Midbrain (tissue), 1 donor: ENCODE measurements around the gene SEH1L.
"Not testable (repeated sequence)": the region's sequence is repeated elsewhere in the genome, so short reads cannot be mapped to it uniquely, and the experiment has no call there.

Experiments
- DNase-seq: peaks from one replicate; lab custom pipeline; 2025; lab: John Stamatoyannopoulos, UW

Gene SEH1L

DNA sequence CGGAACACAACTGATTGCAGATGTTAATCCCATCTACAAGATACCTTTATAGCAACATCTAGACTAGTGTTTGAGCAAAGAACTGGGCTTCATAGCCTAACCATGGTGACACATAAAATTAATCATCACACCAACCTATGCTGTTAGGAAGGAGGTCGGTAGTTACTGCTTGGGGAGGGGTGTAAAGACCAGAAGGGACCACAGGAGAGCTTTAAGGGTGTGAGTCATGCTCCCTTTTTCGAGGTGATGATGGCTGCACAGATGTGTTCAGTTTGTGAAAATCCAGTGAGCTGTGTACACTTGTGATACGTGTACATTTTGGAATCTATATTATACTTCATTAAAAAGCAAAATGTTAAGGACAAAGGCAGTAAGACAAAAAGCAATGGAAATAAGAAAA is 4.6 kb upstream of the SEH1L start:
- no peak for DNase-seq

- DNase-seq: peak; percentile 28
Measured at GRCh38 chr18:12944709-12945108, 3.1 kb upstream of the SEH1L start.

DNA sequence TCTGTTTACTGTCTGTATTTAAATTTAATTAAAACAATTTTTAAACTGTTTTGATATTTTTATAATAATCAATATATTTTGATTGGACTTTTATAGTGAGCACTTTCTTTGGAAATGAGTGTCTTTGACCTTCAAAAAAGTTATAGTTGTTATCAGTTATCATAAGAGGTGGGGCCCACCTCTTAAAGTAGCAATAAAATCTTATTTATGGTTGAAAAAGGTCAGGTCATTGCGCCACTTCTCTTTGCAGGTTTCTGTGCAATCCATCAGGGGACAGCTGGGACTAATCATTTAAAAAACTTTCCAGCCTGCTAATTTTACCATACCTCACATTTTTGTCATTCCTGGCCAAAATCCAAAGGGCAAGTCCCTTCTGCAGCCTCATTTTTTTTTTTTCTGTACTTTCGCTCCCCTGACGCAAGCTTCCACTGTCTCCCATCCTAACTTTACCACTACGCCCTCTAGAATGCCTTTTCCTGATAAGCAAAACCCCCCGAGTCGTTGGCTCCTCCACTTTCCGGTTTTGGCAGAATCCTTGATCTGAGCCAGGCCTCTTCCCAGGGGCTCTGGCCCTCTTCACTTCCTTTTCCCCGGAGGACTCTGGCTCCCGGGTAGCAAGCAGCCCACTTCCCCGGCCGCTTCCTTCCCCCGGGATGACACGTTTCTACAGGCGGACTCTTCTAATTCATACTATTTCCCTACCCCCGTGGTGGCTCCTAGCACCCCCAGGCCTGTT is 1.1 kb upstream of the SEH1L start:
- peak; percentile 41 for DNase-seq

- DNase-seq: peak; percentile 89
Measured at GRCh38 chr18:12948050-12948804, 416 bp downstream of the SEH1L start.

GRCh38 chr18:12958478-12958877 is 10.7 kb downstream of the SEH1L start:
- DNase-seq: no peak

DNA sequence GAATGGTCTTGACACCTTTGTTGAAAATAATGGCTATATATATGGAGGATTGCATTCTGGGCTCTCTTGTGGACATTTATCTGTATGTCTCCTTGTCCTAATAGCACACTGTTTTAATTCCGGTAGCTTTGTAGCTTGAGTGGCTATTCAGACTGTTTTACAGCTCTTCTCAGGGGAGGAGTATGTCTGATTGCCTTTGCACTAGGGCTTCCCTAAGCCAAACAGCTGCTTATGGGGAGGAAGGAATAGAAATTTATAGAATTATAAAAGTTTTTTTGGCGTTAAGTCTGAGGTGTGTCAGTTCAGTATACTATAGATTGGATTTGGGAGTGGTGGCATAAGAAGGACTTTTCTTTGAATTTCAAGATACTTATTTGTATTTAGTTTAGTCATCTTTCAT is 12.6 kb downstream of the SEH1L start:
- DNase-seq: no peak

DNA sequence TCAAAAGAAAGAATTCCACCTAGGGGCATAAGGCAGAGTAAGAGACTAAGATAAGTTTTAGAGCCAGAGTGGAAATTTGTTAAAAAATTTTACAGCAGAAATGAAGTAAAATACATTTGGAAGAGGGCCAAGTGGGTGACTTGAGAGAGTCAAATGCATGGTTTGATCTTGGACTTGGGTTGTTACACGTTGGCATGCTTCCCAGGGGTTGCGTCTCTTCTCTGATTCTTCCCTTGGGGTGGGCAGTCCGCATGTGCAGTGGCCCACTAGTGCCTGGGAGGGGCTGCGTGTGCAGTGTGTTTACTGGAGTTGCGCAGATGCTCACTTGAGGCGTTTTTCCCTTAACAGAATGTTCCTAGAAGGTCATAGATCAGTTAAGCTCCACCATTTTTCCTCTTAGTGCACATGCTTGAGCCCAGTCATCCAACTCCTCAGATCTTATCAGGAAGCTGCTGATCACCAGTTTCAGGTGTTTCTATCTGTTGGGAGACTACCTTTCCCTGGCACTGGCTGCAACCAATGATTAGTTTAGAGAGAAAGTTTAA is 13.1 kb downstream of the SEH1L start:
- no peak for DNase-seq

- DNase-seq: no peak
Measured at GRCh38 chr18:12963069-12963468, 15.3 kb downstream of the SEH1L start.

DNA sequence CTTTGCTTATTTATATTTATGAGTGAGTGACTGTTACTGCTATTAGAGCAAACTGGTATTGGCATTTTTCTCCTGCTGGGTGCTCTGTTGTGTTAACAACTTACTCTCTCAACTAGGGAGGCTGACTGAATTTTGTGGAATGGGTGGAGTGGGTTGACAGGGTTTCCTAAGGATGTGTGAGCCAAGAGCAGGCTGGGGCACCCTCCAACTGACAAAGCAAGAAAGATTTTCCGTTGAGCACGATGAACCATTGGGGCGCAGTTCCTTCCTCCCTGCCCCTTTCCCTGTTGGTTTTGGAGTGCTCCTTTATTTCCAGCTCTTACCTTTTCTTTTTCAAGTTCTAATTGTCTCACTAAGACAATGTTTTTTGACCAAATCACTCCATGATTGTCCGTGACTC is 20.3 kb downstream of the SEH1L start:
- DNase-seq: no peak

GRCh38 chr18:12968619-12969018 is 20.8 kb downstream of the SEH1L start:
- DNase-seq: no peak

DNA sequence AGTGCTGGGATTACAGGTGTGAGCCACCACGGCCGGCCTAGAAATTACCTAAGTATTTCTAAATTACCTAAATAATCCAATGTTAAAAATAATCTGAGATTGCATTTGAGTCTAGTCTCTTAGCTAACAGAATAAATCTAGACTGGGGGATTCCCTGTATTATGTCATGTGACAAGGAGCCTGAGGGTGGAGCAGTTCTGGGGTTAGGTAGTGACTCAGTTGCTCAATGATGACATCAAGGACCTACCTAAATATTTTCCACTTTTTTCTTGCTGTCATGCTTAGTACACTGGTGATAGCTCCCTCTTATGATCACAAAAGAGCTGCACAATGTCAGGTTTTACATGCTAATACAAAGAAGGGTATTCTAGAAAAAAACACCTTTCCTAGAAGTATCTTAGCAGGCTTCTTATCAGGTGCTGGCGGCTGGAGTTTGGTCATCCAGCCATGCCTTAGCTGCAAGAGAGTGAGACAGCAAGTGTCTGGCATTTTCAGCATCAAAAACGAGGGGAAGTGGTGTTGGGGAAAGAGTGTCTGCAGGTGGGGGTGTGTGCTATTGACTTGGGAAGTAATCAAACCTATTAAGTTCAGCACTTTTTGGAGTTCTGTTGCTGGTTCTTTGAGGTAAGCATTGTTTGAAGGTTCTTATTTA is 25.9 kb downstream of the SEH1L start:
- no peak for DNase-seq

- DNase-seq: no peak
Measured at GRCh38 chr18:12975488-12975887, 27.7 kb downstream of the SEH1L start.

DNA sequence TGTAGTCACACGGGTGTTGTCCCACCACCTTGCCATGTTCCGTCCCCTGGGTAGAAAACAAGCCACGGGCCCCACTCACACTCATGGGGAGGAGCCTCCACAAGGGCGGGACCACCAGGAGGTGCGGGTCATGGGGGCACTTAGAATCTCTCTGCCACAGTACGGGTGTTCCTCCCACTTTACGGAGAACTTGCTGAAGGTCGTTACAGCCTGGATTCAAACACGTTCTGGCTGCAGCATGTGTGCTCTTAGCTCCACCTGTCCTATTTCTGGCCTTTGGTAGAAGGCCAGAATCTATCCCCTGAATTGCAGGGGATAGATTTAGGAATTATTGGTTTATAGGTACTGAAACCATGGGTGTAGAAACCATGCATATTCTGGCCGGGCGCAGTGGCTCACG is 28.5 kb downstream of the SEH1L start:
- no peak for DNase-seq

- DNase-seq: not testable (repeated sequence)
Measured at GRCh38 chr18:12980065-12980464, 32.3 kb downstream of the SEH1L start.

- DNase-seq: no peak
Measured at GRCh38 chr18:12989397-12990122, 41.7 kb downstream of the SEH1L start.

GRCh38 chr18:12990123-12990475 is 42.3 kb downstream of the SEH1L start:
- no peak for DNase-seq

DNA sequence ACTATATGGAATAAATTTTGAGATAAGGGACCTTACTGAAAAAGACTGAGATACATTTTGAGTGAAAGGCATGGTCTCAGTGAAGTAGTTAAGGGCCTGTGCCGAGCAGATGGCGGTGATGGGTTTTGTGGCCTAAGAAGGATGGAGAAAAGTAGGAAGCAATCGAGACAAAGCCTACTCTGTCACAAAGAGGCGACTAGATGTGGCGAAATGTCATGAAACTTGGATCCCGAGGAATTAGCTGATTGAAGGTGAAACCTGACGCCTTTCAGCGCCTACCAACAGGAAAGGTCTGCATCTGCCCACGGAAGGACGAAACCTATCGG is 42.8 kb downstream of the SEH1L start:
- no peak for DNase-seq

GRCh38 chr18:12990967-12991820 is 43.4 kb downstream of the SEH1L start, which contains the start of gene CEP192:
Gene CEP192 (plus strand): TSS chr18:12991362. CDS start chr18:12999425, 8,063 bp downstream.
- peak; percentile 98 for DNase-seq

DNA sequence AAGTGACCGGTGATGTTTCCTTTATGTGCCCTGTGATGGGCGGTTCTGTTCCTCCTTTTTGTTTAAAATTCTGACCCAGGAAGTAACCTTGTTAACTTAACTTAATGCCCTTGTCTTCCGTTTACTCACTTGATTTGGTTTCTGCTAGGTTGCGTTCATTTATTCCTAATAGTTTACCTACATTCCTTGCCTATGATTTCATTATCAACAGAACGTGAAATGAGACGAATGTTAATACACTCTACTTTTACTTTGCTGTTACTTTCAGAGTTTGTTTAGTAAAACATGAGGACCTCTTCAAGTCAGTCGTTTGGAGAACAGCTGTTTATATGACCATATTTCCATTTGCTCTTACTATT is 44.0 kb downstream of the SEH1L start:
- DNase-seq: no peak

GRCh38 chr18:12993439-12993838 is 45.6 kb downstream of the SEH1L start:
- no peak for DNase-seq

- DNase-seq: no peak
Measured at GRCh38 chr18:12995424-12995823, 47.6 kb downstream of the SEH1L start.
